ENCODE measurements around the gene WDFY1.

Gene WDFY1

DNA sequence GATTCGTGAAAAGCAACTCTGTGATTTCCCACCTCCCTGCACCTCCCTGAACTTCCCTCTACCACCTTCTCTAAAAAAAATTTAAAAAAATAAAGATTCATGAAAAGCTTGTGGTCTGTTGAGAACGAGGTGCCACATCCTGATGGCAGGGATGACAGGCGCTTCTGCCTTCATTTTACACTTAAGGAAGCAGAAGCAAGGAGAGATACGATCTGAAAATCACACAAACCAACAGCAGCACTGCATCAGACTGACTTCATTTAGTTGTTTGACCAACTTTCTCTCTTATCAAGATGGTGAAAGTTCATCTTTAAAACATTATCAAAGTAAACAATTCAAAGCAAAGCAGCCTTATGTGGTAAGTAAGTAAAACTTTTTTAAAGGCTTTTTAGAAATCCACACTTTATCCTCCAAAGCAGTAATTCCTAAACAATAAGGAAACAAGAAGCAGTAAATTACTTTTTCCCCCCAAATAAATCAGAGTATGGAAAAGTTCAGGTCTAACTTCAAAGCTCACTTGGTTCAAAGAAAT, 15.5 kb downstream of the WDFY1 start:
- Histone ChIP-seq H3K36me3 (ENCODE audit: control insufficient read depth in 2 of 2, insufficient read depth in 2 of 2, low read length in 2 of 2) (no peaks in the 10 kb centered on the region), H3K4me1 (ENCODE audit: control insufficient read depth, insufficient read depth, low read length) (peaks cover 7% of the 10 kb centered on the region), H3K4me3 (ENCODE audit: low read length in 2 of 2) (no peak overlapping the region), H3K9me3 (ENCODE audit: control insufficient read depth in 2 of 2, low read length in 2 of 2) (peaks cover 0 to 3% of the 10 kb centered on the region in 2 donors), H3K9ac (ENCODE audit: low read length in 2 of 2) (no peak overlapping the region), H3K27ac (ENCODE audit: low read length) (no peak overlapping the region), H3K27me3 (ENCODE audit: control insufficient read depth in 1 of 2, insufficient read depth in 2 of 2, low read length in 2 of 2) (no peaks in the 10 kb centered on the region)

DNA sequence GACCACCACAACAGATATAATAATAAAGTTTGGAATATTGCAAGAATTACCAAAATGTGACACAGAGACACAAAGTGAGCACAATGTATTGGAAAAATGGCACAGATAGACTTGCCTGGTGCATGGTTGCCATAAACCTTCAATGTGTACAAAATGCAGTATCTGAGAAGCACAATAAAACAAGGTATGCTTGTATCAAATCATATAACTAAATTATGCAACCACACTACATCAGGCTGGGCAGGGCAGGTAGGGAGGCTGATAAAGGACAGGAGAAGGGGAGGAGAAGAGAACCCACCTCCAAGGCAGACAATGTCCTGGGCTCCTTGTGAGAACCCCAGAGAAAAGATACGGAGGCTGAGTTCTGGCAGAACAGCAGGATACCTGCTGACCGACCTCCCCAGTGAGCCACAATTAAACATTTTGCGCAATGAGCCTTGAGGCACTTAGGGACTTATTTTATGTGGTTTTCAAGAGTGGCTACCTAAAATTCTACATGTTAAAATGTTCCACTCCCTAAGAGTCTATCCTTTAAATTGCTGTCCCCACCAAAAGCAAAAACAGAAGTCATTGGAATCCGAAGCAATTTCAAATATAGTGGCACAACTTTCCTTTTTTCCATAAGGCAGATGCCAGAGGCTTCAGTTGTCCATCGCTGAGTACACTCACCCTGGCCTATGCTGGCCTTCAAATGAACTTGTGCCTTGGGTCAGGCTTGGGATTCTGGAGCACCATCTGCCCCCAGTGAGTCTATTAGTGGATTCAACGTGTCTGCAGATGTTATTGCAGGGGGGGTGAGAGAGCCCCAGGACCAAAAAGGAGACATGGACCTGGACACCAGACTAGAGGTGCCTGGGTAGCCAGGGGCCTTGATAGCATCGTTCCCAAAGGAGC, 16.8 kb downstream of the WDFY1 start:
- Histone ChIP-seq H3K27ac (ENCODE audit: low read length) (no peak overlapping the region), H3K9ac (ENCODE audit: low read length in 2 of 2) (no peak overlapping the region), H3K36me3 (ENCODE audit: control insufficient read depth in 2 of 2, insufficient read depth in 2 of 2, low read length in 2 of 2) (no peaks in the 10 kb centered on the region)

DNA sequence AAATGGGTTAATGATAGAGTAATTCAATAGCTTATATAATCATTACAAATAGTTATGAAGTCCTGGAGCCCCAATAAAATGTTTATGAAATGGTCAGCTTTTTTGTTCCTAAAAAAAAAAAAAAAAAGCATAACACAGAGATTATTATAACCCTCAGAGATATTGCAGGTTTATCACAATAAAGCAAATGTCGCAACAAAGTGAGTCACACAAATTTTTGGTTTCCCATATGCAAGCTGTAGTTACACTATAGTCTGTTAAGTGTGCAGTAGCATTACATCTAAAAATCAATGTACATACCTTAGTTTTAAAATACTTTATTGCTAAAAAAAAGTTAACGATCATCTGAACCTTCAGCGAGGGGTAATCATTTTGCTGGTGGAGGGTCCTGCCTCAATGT, 20.0 kb downstream of the WDFY1 start:
- no peak overlapping the region for H3K9ac ChIP-seq (ENCODE audit: low read length in 2 of 2)
- H3K9me3 ChIP-seq (ENCODE audit: control insufficient read depth in 2 of 2, low read length in 2 of 2): peaks cover 0 to 3% of the 10 kb centered on the region in 2 donors

More for the DNA sequence above, 16.8 kb downstream of the WDFY1 start:
- no peaks in the 10 kb centered on the region for H3K27me3 ChIP-seq (ENCODE audit: control insufficient read depth in 1 of 2, insufficient read depth in 2 of 2, low read length in 2 of 2)
- no peak overlapping the region for H3K4me3 ChIP-seq (ENCODE audit: low read length in 2 of 2)
- peaks cover 7% of the 10 kb centered on the region for H3K4me1 ChIP-seq (ENCODE audit: control insufficient read depth, insufficient read depth, low read length)
- H3K9me3 ChIP-seq (ENCODE audit: control insufficient read depth in 2 of 2, low read length in 2 of 2): peaks cover 0 to 3% of the 10 kb centered on the region in 2 donors

DNA sequence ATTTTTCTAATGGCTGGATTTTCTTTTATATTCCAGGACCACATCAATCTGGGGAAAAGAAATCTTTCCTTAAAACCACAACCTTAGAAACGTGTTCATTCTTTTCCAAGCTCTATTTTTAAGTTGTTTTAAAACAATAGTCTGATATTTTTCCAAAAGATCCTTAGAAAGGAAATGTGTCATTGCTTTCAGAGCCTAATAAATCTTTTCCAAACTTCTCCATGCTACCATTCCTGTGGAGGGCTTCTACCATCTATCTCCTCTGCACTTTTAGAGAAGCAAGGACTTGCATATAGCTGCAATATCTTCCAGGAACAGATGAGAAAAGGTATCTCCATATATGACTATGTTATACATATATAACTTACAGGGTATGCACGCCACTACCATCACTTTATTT, 21.2 kb downstream of the WDFY1 start:
- Histone ChIP-seq H3K36me3 (ENCODE audit: control insufficient read depth in 2 of 2, insufficient read depth in 2 of 2, low read length in 2 of 2) (peaks cover 0 to 4% of the 10 kb centered on the region in 2 donors), H3K4me1 (ENCODE audit: control insufficient read depth, insufficient read depth, low read length) (no peaks in the 10 kb centered on the region), H3K4me3 (ENCODE audit: low read length in 2 of 2) (no peak overlapping the region), H3K9me3 (ENCODE audit: control insufficient read depth in 2 of 2, low read length in 2 of 2) (peaks cover 0 to 3% of the 10 kb centered on the region in 2 donors), H3K9ac (ENCODE audit: low read length in 2 of 2) (no peak overlapping the region), H3K27ac (ENCODE audit: low read length) (no peak overlapping the region), H3K27me3 (ENCODE audit: control insufficient read depth in 1 of 2, insufficient read depth in 2 of 2, low read length in 2 of 2) (no peaks in the 10 kb centered on the region)

More for the DNA sequence above, 20.0 kb downstream of the WDFY1 start:
- no peaks in the 10 kb centered on the region for H3K27me3 ChIP-seq (ENCODE audit: control insufficient read depth in 1 of 2, insufficient read depth in 2 of 2, low read length in 2 of 2)
- peaks cover 0 to 2% of the 10 kb centered on the region in 2 donors for H3K36me3 ChIP-seq (ENCODE audit: control insufficient read depth in 2 of 2, insufficient read depth in 2 of 2, low read length in 2 of 2)
- no peak overlapping the region for H3K4me3 ChIP-seq (ENCODE audit: low read length in 2 of 2)
- peaks cover 3% of the 10 kb centered on the region for H3K4me1 ChIP-seq (ENCODE audit: control insufficient read depth, insufficient read depth, low read length)
- H3K27ac ChIP-seq (ENCODE audit: low read length): no peak overlapping the region

DNA sequence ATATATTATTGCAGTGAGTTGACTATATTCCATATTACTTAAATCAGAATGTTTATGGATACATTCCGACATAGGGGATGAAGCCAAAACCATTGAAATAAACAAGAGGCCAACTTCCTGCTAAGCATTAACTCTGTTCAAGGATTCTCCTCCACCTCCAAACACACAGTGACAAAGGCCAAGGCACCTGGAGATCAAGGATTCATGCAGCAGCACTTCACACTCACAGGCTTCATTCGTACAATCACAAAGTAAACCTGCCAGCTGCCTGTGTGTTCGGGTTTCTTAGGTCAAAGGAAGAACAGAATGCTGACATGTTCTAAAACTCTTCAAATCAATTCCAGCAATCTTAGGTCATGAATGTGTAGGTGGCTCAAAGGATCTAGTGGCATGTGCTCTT, 22.8 kb downstream of the WDFY1 start:
- H3K9me3 ChIP-seq (ENCODE audit: control insufficient read depth in 2 of 2, low read length in 2 of 2): no peaks in the 10 kb centered on the region
- peaks cover 2% of the 10 kb centered on the region for H3K4me1 ChIP-seq (ENCODE audit: control insufficient read depth, insufficient read depth, low read length)
- H3K36me3 ChIP-seq (ENCODE audit: control insufficient read depth in 2 of 2, insufficient read depth in 2 of 2, low read length in 2 of 2): peaks cover 0 to 4% of the 10 kb centered on the region in 2 donors

DNA sequence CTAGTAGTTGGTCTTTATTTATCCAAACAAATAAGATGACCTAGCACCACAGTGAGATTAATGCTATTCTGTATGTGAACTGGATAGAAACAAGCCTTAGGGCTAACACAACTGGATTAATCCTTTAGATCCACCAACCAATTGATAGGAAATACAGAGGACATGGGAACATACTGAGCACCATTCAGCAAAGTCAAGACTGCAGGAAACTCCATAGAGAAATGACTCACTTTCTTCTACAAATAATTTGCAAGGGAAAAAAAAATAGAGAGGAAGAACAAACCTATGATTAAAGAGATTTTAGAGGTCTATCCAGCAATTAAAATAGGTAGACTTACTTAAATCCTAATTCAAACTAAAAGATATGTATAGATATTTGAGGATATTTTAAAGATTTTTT, 23.9 kb downstream of the WDFY1 start:
- peaks cover 3 to 8% of the 10 kb centered on the region in 2 donors for H3K36me3 ChIP-seq (ENCODE audit: control insufficient read depth in 2 of 2, insufficient read depth in 2 of 2, low read length in 2 of 2)
- H3K4me3 ChIP-seq (ENCODE audit: low read length in 2 of 2): no peak overlapping the region
- no peaks in the 10 kb centered on the region for H3K9me3 ChIP-seq (ENCODE audit: control insufficient read depth in 2 of 2, low read length in 2 of 2)
- H3K27me3 ChIP-seq (ENCODE audit: control insufficient read depth in 1 of 2, insufficient read depth in 2 of 2, low read length in 2 of 2): no peaks in the 10 kb centered on the region
- no peak overlapping the region for H3K9ac ChIP-seq (ENCODE audit: low read length in 2 of 2)
- H3K27ac ChIP-seq (ENCODE audit: low read length): no peak overlapping the region
- peaks cover 2% of the 10 kb centered on the region for H3K4me1 ChIP-seq (ENCODE audit: control insufficient read depth, insufficient read depth, low read length)

More for the DNA sequence above, 22.8 kb downstream of the WDFY1 start:
- Histone ChIP-seq H3K4me3 (ENCODE audit: low read length in 2 of 2) (no peak overlapping the region), H3K27ac (ENCODE audit: low read length) (no peak overlapping the region), H3K27me3 (ENCODE audit: control insufficient read depth in 1 of 2, insufficient read depth in 2 of 2, low read length in 2 of 2) (no peaks in the 10 kb centered on the region), H3K9ac (ENCODE audit: low read length in 2 of 2) (no peak overlapping the region)

DNA sequence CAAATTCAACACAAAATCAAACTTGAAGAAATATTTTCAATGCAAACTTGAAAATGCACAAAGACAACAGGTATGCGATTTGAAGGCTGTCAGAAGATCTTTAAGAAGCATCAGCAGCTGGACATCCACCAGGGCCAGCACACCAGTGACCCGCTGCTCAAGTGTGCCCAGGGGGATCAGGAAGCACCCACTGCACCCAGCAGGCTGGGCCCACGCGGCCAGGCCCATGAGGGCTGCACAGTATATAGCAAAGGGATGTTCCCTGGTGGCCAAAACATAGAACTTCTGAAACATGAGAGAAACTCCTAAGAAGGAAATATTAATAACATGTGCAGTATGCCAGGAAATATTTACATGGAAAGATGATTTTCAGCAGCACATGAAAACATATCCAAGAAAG, 25.0 kb downstream of the WDFY1 start:
- Histone ChIP-seq H3K4me3 (ENCODE audit: low read length in 2 of 2) (no peak overlapping the region), H3K9ac (ENCODE audit: low read length in 2 of 2) (no peak overlapping the region), H3K27me3 (ENCODE audit: control insufficient read depth in 1 of 2, insufficient read depth in 2 of 2, low read length in 2 of 2) (no peaks in the 10 kb centered on the region), H3K27ac (ENCODE audit: low read length) (no peak overlapping the region), H3K9me3 (ENCODE audit: control insufficient read depth in 2 of 2, low read length in 2 of 2) (no peaks in the 10 kb centered on the region), H3K36me3 (ENCODE audit: control insufficient read depth in 2 of 2, insufficient read depth in 2 of 2, low read length in 2 of 2) (peaks cover 3 to 16% of the 10 kb centered on the region in 2 donors), H3K4me1 (ENCODE audit: control insufficient read depth, insufficient read depth, low read length) (peaks cover 2% of the 10 kb centered on the region)

DNA sequence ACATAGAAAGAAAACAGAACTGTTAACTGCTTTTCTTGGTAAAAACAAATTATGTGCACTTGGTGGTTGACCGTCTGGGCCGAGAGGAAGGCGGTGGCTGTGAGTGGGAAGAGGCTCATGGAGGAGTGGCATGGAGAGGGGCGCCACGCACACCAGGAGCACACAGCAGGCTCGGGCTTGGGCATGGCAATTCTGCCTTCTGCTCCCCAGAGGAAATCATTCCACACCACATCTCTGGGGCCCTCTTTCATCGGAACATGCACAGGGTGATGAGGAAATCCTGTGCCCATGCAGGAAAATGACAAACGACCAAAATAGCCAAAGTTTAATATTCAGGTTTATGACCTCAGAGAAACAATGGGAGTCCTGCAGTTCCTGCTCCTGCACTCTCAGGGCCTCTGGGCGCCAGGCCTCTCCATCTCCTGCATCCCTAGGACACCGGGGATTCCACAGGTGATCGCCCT, 26.4 kb downstream of the WDFY1 start:
- Histone ChIP-seq H3K27ac (ENCODE audit: low read length) (no peak overlapping the region), H3K4me1 (ENCODE audit: control insufficient read depth, insufficient read depth, low read length) (peaks cover 2% of the 10 kb centered on the region), H3K4me3 (ENCODE audit: low read length in 2 of 2) (no peak overlapping the region), H3K9ac (ENCODE audit: low read length in 2 of 2) (no peak overlapping the region), H3K9me3 (ENCODE audit: control insufficient read depth in 2 of 2, low read length in 2 of 2) (no peaks in the 10 kb centered on the region), H3K27me3 (ENCODE audit: control insufficient read depth in 1 of 2, insufficient read depth in 2 of 2, low read length in 2 of 2) (no peaks in the 10 kb centered on the region), H3K36me3 (ENCODE audit: control insufficient read depth in 2 of 2, insufficient read depth in 2 of 2, low read length in 2 of 2) (peaks cover 3 to 16% of the 10 kb centered on the region in 2 donors)

DNA sequence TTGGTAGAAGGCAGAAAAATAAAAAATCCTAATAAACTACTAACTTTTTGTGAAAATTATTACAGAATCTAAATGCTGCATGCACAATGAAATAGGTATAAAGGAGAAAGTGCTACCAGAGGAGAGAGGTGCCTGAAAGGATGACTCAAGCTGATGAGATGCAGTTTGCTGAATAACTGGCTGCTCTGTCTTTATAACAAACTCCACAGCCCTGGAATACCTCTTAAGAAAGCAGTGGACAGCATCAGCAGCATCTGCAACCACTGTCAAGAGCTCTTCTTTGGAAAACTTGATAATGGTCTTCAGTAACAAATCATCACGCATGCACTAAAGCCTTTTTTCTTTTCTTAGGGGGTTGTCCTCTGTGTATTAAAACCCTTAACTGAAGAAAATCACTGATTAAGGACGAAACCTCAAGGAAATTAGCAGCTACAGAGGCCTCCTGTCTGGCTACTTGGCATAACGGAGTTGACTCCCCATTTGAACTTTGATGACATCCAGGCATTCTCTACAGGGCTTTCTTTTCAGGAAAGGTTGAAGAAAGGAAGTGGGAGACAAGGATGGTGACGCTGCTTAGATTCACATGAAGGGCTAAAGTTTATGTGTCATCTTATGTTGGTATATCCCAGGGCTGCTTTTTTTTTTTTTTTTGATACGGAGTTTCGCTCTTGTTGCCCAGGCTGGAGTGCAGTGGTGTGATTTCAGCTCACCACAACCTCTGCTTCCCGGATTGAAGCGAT, 28.8 kb downstream of the WDFY1 start:
- H3K4me1 ChIP-seq (ENCODE audit: control insufficient read depth, insufficient read depth, low read length): peaks cover 2% of the 10 kb centered on the region

DNA sequence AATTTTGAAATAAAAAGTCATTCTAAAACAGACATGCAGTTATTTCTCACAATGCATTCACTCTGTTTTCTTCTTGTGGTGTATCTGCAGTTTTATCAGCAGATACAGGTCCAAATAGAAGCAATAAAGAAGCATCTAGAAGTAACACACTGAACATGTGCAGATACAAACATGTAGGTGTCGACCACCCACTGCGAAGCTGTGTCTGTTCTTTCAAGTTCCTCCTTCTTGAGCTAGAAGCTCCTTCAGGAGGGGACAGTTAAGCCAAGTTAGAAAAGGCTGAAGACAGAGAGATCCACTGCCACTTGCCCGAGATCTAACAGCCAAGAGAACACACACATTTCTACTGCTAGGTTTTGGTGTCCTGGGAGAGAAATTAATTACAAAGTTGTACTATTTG, 30.1 kb downstream of the WDFY1 start:
- Histone ChIP-seq H3K4me1 (ENCODE audit: control insufficient read depth, insufficient read depth, low read length) (peaks cover 2% of the 10 kb centered on the region), H3K27ac (ENCODE audit: low read length) (no peak overlapping the region)

More for the DNA sequence above, 28.8 kb downstream of the WDFY1 start:
- Histone ChIP-seq H3K9me3 (ENCODE audit: control insufficient read depth in 2 of 2, low read length in 2 of 2) (no peaks in the 10 kb centered on the region), H3K36me3 (ENCODE audit: control insufficient read depth in 2 of 2, insufficient read depth in 2 of 2, low read length in 2 of 2) (peaks cover 3 to 16% of the 10 kb centered on the region in 2 donors), H3K4me3 (ENCODE audit: low read length in 2 of 2) (no peak overlapping the region), H3K9ac (ENCODE audit: low read length in 2 of 2) (no peak overlapping the region), H3K27ac (ENCODE audit: low read length) (no peak overlapping the region), H3K27me3 (ENCODE audit: control insufficient read depth in 1 of 2, insufficient read depth in 2 of 2, low read length in 2 of 2) (no peaks in the 10 kb centered on the region)

More for the DNA sequence above, 30.1 kb downstream of the WDFY1 start:
- no peak overlapping the region for H3K9ac ChIP-seq (ENCODE audit: low read length in 2 of 2)
- H3K4me3 ChIP-seq (ENCODE audit: low read length in 2 of 2): no peak overlapping the region
- H3K9me3 ChIP-seq (ENCODE audit: control insufficient read depth in 2 of 2, low read length in 2 of 2): no peaks in the 10 kb centered on the region
- no peaks in the 10 kb centered on the region for H3K27me3 ChIP-seq (ENCODE audit: control insufficient read depth in 1 of 2, insufficient read depth in 2 of 2, low read length in 2 of 2)
- peaks cover 3 to 16% of the 10 kb centered on the region in 2 donors for H3K36me3 ChIP-seq (ENCODE audit: control insufficient read depth in 2 of 2, insufficient read depth in 2 of 2, low read length in 2 of 2)
